ENCODE measurements around the gene ENSA.

DNA sequence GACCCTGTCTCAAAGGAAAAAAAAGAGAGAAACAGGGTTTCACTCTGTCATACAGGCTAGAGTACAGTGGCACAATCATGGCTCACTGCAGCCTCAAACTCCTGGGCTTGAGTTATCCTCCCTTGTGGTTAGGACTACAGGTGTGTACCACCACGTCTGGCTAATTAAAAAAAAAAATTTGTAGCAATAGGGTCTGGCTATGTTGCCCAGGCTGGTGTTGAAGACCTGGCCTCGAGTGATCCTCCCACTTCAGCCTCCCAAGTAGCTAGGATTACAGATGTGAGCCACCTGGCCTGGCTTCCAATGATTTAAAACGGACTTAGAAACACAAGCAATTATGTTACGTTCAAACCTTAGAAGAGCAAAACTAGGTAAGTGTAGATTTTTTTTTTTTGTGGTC is 45.5 kb upstream of the ENSA start:
- TF ChIP-seq POLR2AphosphoS5 (IDR thresholded peaks at IDR 0.05; ENCODE audit: borderline replicate concordance, low read depth, low read length): no peak
- TF ChIP-seq EZH2 (IDR thresholded peaks at IDR 0.05): no peak
